ENCODE results near the gene RSRC1.

Gene RSRC1

GRCh38 chr3:158548691-158549090 is 438.8 kb downstream of the RSRC1 start:
- no peak for TF ChIP-seq MAX (IDR thresholded peaks at IDR 0.05)
- TF ChIP-seq TAF1 (IDR thresholded peaks at IDR 0.05; ENCODE audit: low read depth), result no peak
- TF ChIP-seq CREB1 (IDR thresholded peaks at IDR 0.05; ENCODE audit: low read depth), result no peak
- no peak for TF ChIP-seq RAD21 (IDR thresholded peaks at IDR 0.05; ENCODE audit: low read depth)
- no peak for TF ChIP-seq NFIC (IDR thresholded peaks at IDR 0.05)
- no peak for TF ChIP-seq REST (IDR thresholded peaks at IDR 0.05; ENCODE audit: low read depth)
- TF ChIP-seq USF1 (IDR thresholded peaks at IDR 0.05), result no peak
- no peak for TF ChIP-seq CEBPB (IDR thresholded peaks at IDR 0.05)
- no peak for TF ChIP-seq FOXM1 (IDR thresholded peaks at IDR 0.05; ENCODE audit: borderline replicate concordance, low read depth)

GRCh38 chr3:158552124-158552523 is 442.2 kb downstream of the RSRC1 start:
- no peak for TF ChIP-seq EGR1 (IDR thresholded peaks at IDR 0.05)
- TF ChIP-seq NFIC (IDR thresholded peaks at IDR 0.05), result no peak
- no peak for TF ChIP-seq CEBPB (IDR thresholded peaks at IDR 0.05)
- no peak for TF ChIP-seq CREB1 (IDR thresholded peaks at IDR 0.05; ENCODE audit: low read depth)
- no peak for TF ChIP-seq TAF1 (IDR thresholded peaks at IDR 0.05; ENCODE audit: low read depth)

- no peak for TF ChIP-seq YY1 (IDR thresholded peaks at IDR 0.05; ENCODE audit: low read depth)
- TF ChIP-seq ZBTB7A (IDR thresholded peaks at IDR 0.05; ENCODE audit: low read depth), result no peak
- no peak for TF ChIP-seq USF1 (IDR thresholded peaks at IDR 0.05)
- no peak for TF ChIP-seq EGR1 (IDR thresholded peaks at IDR 0.05)
- TF ChIP-seq TCF12 (IDR thresholded peaks at IDR 0.05; ENCODE audit: low read depth), result no peak
- no peak for TF ChIP-seq REST (IDR thresholded peaks at IDR 0.05; ENCODE audit: low read depth)
- TF ChIP-seq EP300 (IDR thresholded peaks at IDR 0.05; ENCODE audit: borderline replicate concordance), result no peak
- no peak for TF ChIP-seq CEBPB (IDR thresholded peaks at IDR 0.05)
These were observed 449.6 kb downstream of the RSRC1 start for GRCh38 chr3:158559504-158559903.

GRCh38 chr3:158560979-158561378 is 451.1 kb downstream of the RSRC1 start:
- TF ChIP-seq RAD21 (IDR thresholded peaks at IDR 0.05; ENCODE audit: low read depth), result no peak
- no peak for TF ChIP-seq TCF12 (IDR thresholded peaks at IDR 0.05; ENCODE audit: low read depth)
- TF ChIP-seq TEAD4 (IDR thresholded peaks at IDR 0.05), result no peak
- TF ChIP-seq NFIC (IDR thresholded peaks at IDR 0.05), result no peak
- TF ChIP-seq CREB1 (IDR thresholded peaks at IDR 0.05; ENCODE audit: low read depth), result no peak
- TF ChIP-seq ZBTB7A (IDR thresholded peaks at IDR 0.05; ENCODE audit: low read depth), result no peak
- TF ChIP-seq CEBPB (IDR thresholded peaks at IDR 0.05), result no peak
- no peak for TF ChIP-seq EP300 (IDR thresholded peaks at IDR 0.05; ENCODE audit: borderline replicate concordance)
- no peak for TF ChIP-seq EGR1 (IDR thresholded peaks at IDR 0.05)
- no peak for TF ChIP-seq USF1 (IDR thresholded peaks at IDR 0.05)
- no peak for TF ChIP-seq MAX (IDR thresholded peaks at IDR 0.05)
- TF ChIP-seq YY1 (IDR thresholded peaks at IDR 0.05; ENCODE audit: low read depth), result no peak
- no peak for TF ChIP-seq REST (IDR thresholded peaks at IDR 0.05; ENCODE audit: low read depth)
- no peak for TF ChIP-seq FOXM1 (IDR thresholded peaks at IDR 0.05; ENCODE audit: borderline replicate concordance, low read depth)
- TF ChIP-seq TAF1 (IDR thresholded peaks at IDR 0.05; ENCODE audit: low read depth), result no peak

GRCh38 chr3:158562674-158563073 is 452.8 kb downstream of the RSRC1 start:
- no peak for TF ChIP-seq TEAD4 (IDR thresholded peaks at IDR 0.05)

Data from Ishikawa (cell line).